ENCODE results near the gene SCTR.

SCTR gene

GRCh38 chr2:119511989-119512388, 12.3 kb downstream of the SCTR start:
- no peak overlapping the region for H3K27ac Mint-ChIP-seq
- ATAC-seq (no peak), DNase-seq (no peak)
- H3K27me3 Mint-ChIP-seq = peaks cover 8% of the 10 kb centered on the region
- H3K4me1 Mint-ChIP-seq = no peaks in the 10 kb centered on the region
- H3K9me3 Mint-ChIP-seq = no peaks in the 10 kb centered on the region
- no peak overlapping the region for H3K4me3 Mint-ChIP-seq

GRCh38 chr2:119508756-119509155, 15.5 kb downstream of the SCTR start:
- no peaks in the 10 kb centered on the region for H3K4me1 Mint-ChIP-seq
- DNase-seq = no peak
- H3K4me3 Mint-ChIP-seq = no peak overlapping the region
- peaks cover 0 to 4% of the 10 kb centered on the region in 2 donors for H3K9me3 Mint-ChIP-seq
- peaks cover 8% of the 10 kb centered on the region for H3K27me3 Mint-ChIP-seq
- no peak overlapping the region for H3K27ac Mint-ChIP-seq
- no peak for ATAC-seq

GRCh38 chr2:119496682-119497081, 27.6 kb downstream of the SCTR start:
- H3K4me1 Mint-ChIP-seq = no peaks in the 10 kb centered on the region
- no peak overlapping the region for H3K27ac Mint-ChIP-seq
- no peak for DNase-seq
- peaks cover 21 to 38% of the 10 kb centered on the region in 2 donors for H3K9me3 Mint-ChIP-seq
- H3K4me3 Mint-ChIP-seq = no peak overlapping the region
- peaks cover 37% of the 10 kb centered on the region for H3K27me3 Mint-ChIP-seq
- ATAC-seq = no peak

- no peak for DNase-seq
- Mint-ChIP-seq H3K4me3 (no peak overlapping the region), H3K4me1 (no peaks in the 10 kb centered on the region), H3K9me3 (peaks cover 15 to 31% of the 10 kb centered on the region in 2 donors), H3K27ac (no peak overlapping the region), H3K27me3 (peaks cover 30% of the 10 kb centered on the region)
- no peak for ATAC-seq
These were observed 28.3 kb downstream of the SCTR start for GRCh38 chr2:119495948-119496347.

GRCh38 chr2:119494163-119494790, 30.0 kb downstream of the SCTR start:
- no peak overlapping the region for H3K4me3 Mint-ChIP-seq
- peaks cover 4 to 15% of the 10 kb centered on the region in 2 donors for H3K9me3 Mint-ChIP-seq
- no peak for DNase-seq
- no peak overlapping the region for H3K27ac Mint-ChIP-seq
- H3K27me3 Mint-ChIP-seq = peaks cover 29% of the 10 kb centered on the region
- H3K4me1 Mint-ChIP-seq = no peaks in the 10 kb centered on the region
- no peak for ATAC-seq

- Mint-ChIP-seq H3K27ac (peak overlapping the region in 1 of 2 donors; percentile 19), H3K9me3 (no peaks in the 10 kb centered on the region), H3K27me3 (peaks cover 18% of the 10 kb centered on the region), H3K4me1 (no peaks in the 10 kb centered on the region), H3K4me3 (no peak overlapping the region)
- DNase-seq = no peak
- ATAC-seq = no peak
These were observed 32.3 kb downstream of the SCTR start for GRCh38 chr2:119491776-119492525.

GRCh38 chr2:119490653-119491195, 33.6 kb downstream of the SCTR start:
- Mint-ChIP-seq H3K4me1 (no peaks in the 10 kb centered on the region), H3K9me3 (no peaks in the 10 kb centered on the region), H3K27ac (no peak overlapping the region), H3K27me3 (peaks cover 22% of the 10 kb centered on the region), H3K4me3 (no peak overlapping the region)
- no peak for DNase-seq
- no peak for ATAC-seq

- DNase-seq (no peak), ATAC-seq (no peak)
- H3K9me3 Mint-ChIP-seq = no peaks in the 10 kb centered on the region
- H3K27me3 Mint-ChIP-seq = peaks cover 20% of the 10 kb centered on the region
- H3K27ac Mint-ChIP-seq = no peak overlapping the region
- H3K4me3 Mint-ChIP-seq = no peak overlapping the region
- H3K4me1 Mint-ChIP-seq = no peaks in the 10 kb centered on the region
These were observed 34.2 kb downstream of the SCTR start for GRCh38 chr2:119490106-119490505.

GRCh38 chr2:119489232-119489952, 34.9 kb downstream of the SCTR start:
- H3K27me3 Mint-ChIP-seq = peaks cover 20% of the 10 kb centered on the region
- no peaks in the 10 kb centered on the region for H3K4me1 Mint-ChIP-seq
- H3K9me3 Mint-ChIP-seq = no peaks in the 10 kb centered on the region
- ATAC-seq = no peak
- H3K4me3 Mint-ChIP-seq = no peak overlapping the region
- no peak overlapping the region for H3K27ac Mint-ChIP-seq
- DNase-seq = no peak

GRCh38 chr2:119488245-119489214, 35.8 kb downstream of the SCTR start:
- Mint-ChIP-seq H3K27me3 (peaks cover 20% of the 10 kb centered on the region), H3K27ac (peak overlapping the region in 1 of 2 donors; percentile 35), H3K9me3 (no peaks in the 10 kb centered on the region), H3K4me1 (no peaks in the 10 kb centered on the region), H3K4me3 (no peak overlapping the region)
- no peak for DNase-seq
- no peak for ATAC-seq

GRCh38 chr2:119487434-119488244, 36.6 kb downstream of the SCTR start:
- DNase-seq = no peak
- H3K4me1 Mint-ChIP-seq = no peaks in the 10 kb centered on the region
- peaks cover 20% of the 10 kb centered on the region for H3K27me3 Mint-ChIP-seq
- no peak for ATAC-seq
- H3K9me3 Mint-ChIP-seq = no peaks in the 10 kb centered on the region
- no peak overlapping the region for H3K4me3 Mint-ChIP-seq
- H3K27ac Mint-ChIP-seq = peak overlapping the region in 1 of 2 donors; percentile 35

GRCh38 chr2:119486886-119487285, 37.4 kb downstream of the SCTR start:
- no peak for DNase-seq
- Mint-ChIP-seq H3K27me3 (peaks cover 20% of the 10 kb centered on the region), H3K4me3 (no peak overlapping the region), H3K27ac (no peak overlapping the region), H3K9me3 (no peaks in the 10 kb centered on the region), H3K4me1 (no peaks in the 10 kb centered on the region)
- no peak for ATAC-seq

- ATAC-seq = no peak
- no peak for DNase-seq
- Mint-ChIP-seq H3K4me1 (no peaks in the 10 kb centered on the region), H3K27me3 (peaks cover 20% of the 10 kb centered on the region), H3K4me3 (no peak overlapping the region), H3K27ac (peak overlapping the region in 1 of 2 donors; percentile 43), H3K9me3 (no peaks in the 10 kb centered on the region)
These were observed 38.0 kb downstream of the SCTR start for GRCh38 chr2:119486196-119486827.
